ENCODE results near the gene GRM4. TPM values are rescaled to one million over a fixed set of nuclear protein-coding genes. Genes with fewer than 3 reads are reported as not detected.

GRM4 gene
- total and polyA plus RNA-seq, 4 donors, result not detected

DNA sequence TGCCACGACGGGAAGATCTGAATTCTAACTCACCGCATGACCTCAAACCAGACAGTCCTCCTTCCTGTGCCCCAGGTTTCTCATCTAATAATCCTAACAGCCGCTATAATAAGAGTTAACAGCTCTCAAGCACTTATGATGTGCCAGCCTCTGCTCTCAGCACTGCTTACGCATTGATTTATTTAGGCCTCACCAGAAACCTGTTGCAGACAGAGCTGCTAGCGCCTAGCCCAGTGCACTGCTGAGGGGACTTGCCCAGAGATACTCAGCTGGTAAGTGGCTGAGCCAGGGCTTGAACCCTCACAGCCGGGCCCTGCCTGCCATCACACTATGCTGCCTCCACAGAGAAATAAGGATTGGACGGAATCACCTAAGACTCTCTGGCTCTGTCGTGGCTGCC, 37.7 kb downstream of the GRM4 start (continued):
- no peak for TF ChIP-seq HNF4A (conservative IDR thresholded peaks at IDR 0.05)

DNA sequence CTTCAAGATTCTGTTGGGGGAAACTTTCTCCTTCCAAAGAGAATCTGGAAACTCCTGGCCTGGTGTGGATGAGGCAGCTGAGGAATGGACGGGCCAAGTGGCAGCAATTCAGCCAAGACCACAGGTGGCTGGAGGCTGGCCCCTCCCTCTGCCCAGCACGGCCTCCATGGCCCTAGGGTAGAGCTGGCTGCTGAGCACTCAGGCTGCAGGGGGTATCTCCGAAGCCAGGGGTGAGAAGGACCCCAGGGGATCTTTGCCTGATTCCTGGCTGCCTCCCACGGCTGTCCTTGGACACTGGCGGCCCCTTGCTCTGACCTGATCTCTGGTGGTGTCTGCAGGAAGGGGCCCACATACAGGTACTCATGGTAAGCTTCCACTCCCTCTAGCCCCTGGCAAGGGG, 39.0 kb downstream of the GRM4 start:
- no peaks in the 10 kb centered on the region for H3K27me3 ChIP-seq (ENCODE audit: control insufficient read depth in 4 of 4, insufficient read depth in 4 of 4, low read length in 3 of 4)
- no peak overlapping the region for H3K27ac ChIP-seq (ENCODE audit: low read depth in 1 of 2, low read length in 2 of 2)
- TF ChIP-seq TAF1 (conservative IDR thresholded peaks at IDR 0.05), result no peak
- no peak for TF ChIP-seq FOXA2 (IDR thresholded peaks at IDR 0.05)
- no peak for TF ChIP-seq JUND (IDR thresholded peaks at IDR 0.05)
- TF ChIP-seq GABPA (IDR thresholded peaks at IDR 0.05 in 1 of 2, conservative IDR thresholded peaks at IDR 0.05 in 1 of 2), result no peak
- TF ChIP-seq, protein P1, sequence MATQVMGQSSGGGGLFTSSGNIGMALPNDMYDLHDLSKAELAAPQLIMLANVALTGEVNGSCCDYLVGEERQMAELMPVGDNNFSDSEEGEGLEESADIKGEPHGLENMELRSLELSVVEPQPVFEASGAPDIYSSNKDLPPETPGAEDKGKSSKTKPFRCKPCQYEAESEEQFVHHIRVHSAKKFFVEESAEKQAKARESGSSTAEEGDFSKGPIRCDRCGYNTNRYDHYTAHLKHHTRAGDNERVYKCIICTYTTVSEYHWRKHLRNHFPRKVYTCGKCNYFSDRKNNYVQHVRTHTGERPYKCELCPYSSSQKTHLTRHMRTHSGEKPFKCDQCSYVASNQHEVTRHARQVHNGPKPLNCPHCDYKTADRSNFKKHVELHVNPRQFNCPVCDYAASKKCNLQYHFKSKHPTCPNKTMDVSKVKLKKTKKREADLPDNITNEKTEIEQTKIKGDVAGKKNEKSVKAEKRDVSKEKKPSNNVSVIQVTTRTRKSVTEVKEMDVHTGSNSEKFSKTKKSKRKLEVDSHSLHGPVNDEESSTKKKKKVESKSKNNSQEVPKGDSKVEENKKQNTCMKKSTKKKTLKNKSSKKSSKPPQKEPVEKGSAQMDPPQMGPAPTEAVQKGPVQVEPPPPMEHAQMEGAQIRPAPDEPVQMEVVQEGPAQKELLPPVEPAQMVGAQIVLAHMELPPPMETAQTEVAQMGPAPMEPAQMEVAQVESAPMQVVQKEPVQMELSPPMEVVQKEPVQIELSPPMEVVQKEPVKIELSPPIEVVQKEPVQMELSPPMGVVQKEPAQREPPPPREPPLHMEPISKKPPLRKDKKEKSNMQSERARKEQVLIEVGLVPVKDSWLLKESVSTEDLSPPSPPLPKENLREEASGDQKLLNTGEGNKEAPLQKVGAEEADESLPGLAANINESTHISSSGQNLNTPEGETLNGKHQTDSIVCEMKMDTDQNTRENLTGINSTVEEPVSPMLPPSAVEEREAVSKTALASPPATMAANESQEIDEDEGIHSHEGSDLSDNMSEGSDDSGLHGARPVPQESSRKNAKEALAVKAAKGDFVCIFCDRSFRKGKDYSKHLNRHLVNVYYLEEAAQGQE (IDR thresholded peaks at IDR 0.05), result no peak
- TF ChIP-seq HNF4A (conservative IDR thresholded peaks at IDR 0.05), result no peak
- no peak overlapping the region for H3K4me3 ChIP-seq (ENCODE audit: low read depth in 1 of 3, low read length in 3 of 3)
- H3K36me3 ChIP-seq (ENCODE audit: control insufficient read depth in 4 of 4, insufficient read depth in 3 of 4, low read depth in 1 of 4, low read length in 3 of 4), result no peaks in the 10 kb centered on the region
- no peak overlapping the region for H3K9ac ChIP-seq (ENCODE audit: low read depth in 1 of 2, low read length in 2 of 2)
- 76% methylated on average over 5 of the region's 5 CpGs for WGBS
- no peak for DNase-seq (ENCODE audit: low spot score)
- no peaks in the 10 kb centered on the region for H3K4me1 ChIP-seq (ENCODE audit: control insufficient read depth in 4 of 4, insufficient read depth in 4 of 4, low read length in 3 of 4)
- H3K9me3 ChIP-seq (ENCODE audit: control insufficient read depth in 4 of 4, low read length in 3 of 4), result no peaks in the 10 kb centered on the region

DNA sequence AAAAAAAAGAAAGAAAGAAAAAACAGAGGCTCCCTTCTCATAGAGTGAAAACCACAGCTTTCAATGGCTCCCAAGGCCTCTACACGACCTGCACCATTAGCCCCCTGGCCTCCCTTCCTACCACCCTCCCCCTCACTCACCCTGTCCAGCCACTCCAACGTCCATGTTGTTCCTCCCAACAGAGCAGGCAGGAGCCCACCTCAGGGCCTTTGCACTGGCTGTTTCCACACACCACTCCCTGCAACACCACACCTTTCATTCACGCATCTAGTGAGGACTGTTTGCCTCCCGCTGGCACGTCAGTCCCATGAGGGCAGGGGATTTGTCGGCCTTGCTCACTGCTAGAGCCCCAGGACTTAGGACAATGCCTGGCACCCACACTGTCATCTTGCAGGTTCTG, 39.5 kb downstream of the GRM4 start:
- H3K27me3 ChIP-seq (ENCODE audit: control insufficient read depth in 4 of 4, insufficient read depth in 4 of 4, low read length in 3 of 4), result no peaks in the 10 kb centered on the region
- no peaks in the 10 kb centered on the region for H3K4me1 ChIP-seq (ENCODE audit: control insufficient read depth in 4 of 4, insufficient read depth in 4 of 4, low read length in 3 of 4)
- DNase-seq (ENCODE audit: low spot score), result no peak
- H3K27ac ChIP-seq (ENCODE audit: low read depth in 1 of 2, low read length in 2 of 2), result no peak overlapping the region
- WGBS, result 81% methylated on average over 6 of the region's 6 CpGs
- no peaks in the 10 kb centered on the region for H3K36me3 ChIP-seq (ENCODE audit: control insufficient read depth in 4 of 4, insufficient read depth in 3 of 4, low read depth in 1 of 4, low read length in 3 of 4)
- H3K9ac ChIP-seq (ENCODE audit: low read depth in 1 of 2, low read length in 2 of 2), result no peak overlapping the region
- H3K4me3 ChIP-seq (ENCODE audit: low read depth in 1 of 3, low read length in 3 of 3), result no peak overlapping the region
- no peaks in the 10 kb centered on the region for H3K9me3 ChIP-seq (ENCODE audit: control insufficient read depth in 4 of 4, low read length in 3 of 4)
- TF ChIP-seq EGR1 (IDR thresholded peaks at IDR 0.05; ENCODE audit: low read depth in 2 of 2), result no peak
- TF ChIP-seq, protein P2, sequence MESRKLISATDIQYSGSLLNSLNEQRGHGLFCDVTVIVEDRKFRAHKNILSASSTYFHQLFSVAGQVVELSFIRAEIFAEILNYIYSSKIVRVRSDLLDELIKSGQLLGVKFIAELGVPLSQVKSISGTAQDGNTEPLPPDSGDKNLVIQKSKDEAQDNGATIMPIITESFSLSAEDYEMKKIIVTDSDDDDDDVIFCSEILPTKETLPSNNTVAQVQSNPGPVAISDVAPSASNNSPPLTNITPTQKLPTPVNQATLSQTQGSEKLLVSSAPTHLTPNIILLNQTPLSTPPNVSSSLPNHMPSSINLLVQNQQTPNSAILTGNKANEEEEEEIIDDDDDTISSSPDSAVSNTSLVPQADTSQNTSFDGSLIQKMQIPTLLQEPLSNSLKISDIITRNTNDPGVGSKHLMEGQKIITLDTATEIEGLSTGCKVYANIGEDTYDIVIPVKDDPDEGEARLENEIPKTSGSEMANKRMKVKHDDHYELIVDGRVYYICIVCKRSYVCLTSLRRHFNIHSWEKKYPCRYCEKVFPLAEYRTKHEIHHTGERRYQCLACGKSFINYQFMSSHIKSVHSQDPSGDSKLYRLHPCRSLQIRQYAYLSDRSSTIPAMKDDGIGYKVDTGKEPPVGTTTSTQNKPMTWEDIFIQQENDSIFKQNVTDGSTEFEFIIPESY (IDR thresholded peaks at IDR 0.05), result no peak
- no peak for TF ChIP-seq GABPA (IDR thresholded peaks at IDR 0.05 in 1 of 2, conservative IDR thresholded peaks at IDR 0.05 in 1 of 2)
- no peak for TF ChIP-seq HNF4A (conservative IDR thresholded peaks at IDR 0.05)
- TF ChIP-seq RXRA (IDR thresholded peaks at IDR 0.05), result no peak
- no peak for TF ChIP-seq SP1 (IDR thresholded peaks at IDR 0.05)
- TF ChIP-seq, protein P1 (IDR thresholded peaks at IDR 0.05), result no peak
- TF ChIP-seq TAF1 (conservative IDR thresholded peaks at IDR 0.05), result no peak
- TF ChIP-seq FOXA2 (IDR thresholded peaks at IDR 0.05), result no peak
- no peak for TF ChIP-seq NR2F2 (IDR thresholded peaks at IDR 0.05)
- TF ChIP-seq, protein P3, sequence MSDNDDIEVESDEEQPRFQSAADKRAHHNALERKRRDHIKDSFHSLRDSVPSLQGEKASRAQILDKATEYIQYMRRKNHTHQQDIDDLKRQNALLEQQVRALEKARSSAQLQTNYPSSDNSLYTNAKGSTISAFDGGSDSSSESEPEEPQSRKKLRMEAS (IDR thresholded peaks at IDR 0.05), result no peak
- TF ChIP-seq, protein P4, sequence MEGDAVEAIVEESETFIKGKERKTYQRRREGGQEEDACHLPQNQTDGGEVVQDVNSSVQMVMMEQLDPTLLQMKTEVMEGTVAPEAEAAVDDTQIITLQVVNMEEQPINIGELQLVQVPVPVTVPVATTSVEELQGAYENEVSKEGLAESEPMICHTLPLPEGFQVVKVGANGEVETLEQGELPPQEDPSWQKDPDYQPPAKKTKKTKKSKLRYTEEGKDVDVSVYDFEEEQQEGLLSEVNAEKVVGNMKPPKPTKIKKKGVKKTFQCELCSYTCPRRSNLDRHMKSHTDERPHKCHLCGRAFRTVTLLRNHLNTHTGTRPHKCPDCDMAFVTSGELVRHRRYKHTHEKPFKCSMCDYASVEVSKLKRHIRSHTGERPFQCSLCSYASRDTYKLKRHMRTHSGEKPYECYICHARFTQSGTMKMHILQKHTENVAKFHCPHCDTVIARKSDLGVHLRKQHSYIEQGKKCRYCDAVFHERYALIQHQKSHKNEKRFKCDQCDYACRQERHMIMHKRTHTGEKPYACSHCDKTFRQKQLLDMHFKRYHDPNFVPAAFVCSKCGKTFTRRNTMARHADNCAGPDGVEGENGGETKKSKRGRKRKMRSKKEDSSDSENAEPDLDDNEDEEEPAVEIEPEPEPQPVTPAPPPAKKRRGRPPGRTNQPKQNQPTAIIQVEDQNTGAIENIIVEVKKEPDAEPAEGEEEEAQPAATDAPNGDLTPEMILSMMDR (IDR thresholded peaks at IDR 0.05; ENCODE audit: low read depth, low read length, missing input control), result no peak
- TF ChIP-seq FOXA1 (IDR thresholded peaks at IDR 0.05), result no peak
- TF ChIP-seq RAD21 (IDR thresholded peaks at IDR 0.05), result no peak
- TF ChIP-seq, protein P5, sequence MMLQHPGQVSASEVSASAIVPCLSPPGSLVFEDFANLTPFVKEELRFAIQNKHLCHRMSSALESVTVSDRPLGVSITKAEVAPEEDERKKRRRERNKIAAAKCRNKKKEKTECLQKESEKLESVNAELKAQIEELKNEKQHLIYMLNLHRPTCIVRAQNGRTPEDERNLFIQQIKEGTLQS (IDR thresholded peaks at IDR 0.05), result no peak
- no peak for TF ChIP-seq HNF4G (IDR thresholded peaks at IDR 0.05)
- no peak for TF ChIP-seq YY1 (IDR thresholded peaks at IDR 0.05)
- no peak for TF ChIP-seq JUND (IDR thresholded peaks at IDR 0.05)
